ENCODE data around the gene TMIGD1.

The TMIGD1 gene

DNA sequence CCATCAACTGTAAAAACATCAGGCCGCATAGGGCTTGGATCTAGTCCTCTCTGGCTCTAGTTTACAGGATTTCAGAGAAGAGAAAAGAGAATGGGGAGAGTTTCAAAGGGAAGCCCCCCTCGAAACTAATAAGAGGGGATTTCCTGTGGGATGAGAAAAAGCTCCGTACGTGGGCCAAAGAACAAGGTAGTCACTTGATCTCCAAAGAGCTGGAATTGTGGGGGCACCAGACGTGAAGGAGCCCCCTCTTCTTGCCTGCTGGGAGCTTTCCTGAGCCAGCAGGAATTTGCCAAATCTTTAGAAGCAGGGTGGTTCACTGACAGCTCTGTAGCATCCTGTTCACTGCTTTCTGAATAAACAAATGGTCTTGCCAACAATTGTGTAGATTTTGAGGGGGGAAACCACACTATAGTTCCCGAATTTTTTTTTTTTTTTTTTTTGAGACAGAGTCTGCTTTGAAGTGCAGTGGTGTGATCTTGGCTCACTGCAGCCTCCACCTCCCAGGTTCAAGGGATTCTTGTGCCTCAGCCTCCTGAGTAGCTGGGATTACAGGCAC is 7.0 kb upstream of the TMIGD1 start:
- Histone ChIP-seq H3K4me3 (ENCODE audit: low read depth, low read length) (no peak overlapping the region), H3K9ac (ENCODE audit: low read depth, low read length) (no peak overlapping the region), H3K9me3 (ENCODE audit: control insufficient read depth, insufficient read depth, low read length) (no peaks in the 10 kb centered on the region), H3K4me1 (ENCODE audit: control insufficient read depth, insufficient read depth, low read length) (peaks cover 4% of the 10 kb centered on the region), H3K36me3 (ENCODE audit: control insufficient read depth, insufficient read depth, low read length) (no peaks in the 10 kb centered on the region), H3K27me3 (ENCODE audit: control insufficient read depth, insufficient read depth, low read length) (no peaks in the 10 kb centered on the region)

- no peak overlapping the region for H3K9ac ChIP-seq (ENCODE audit: low read depth, low read length)
- no peaks in the 10 kb centered on the region for H3K9me3 ChIP-seq (ENCODE audit: control insufficient read depth, insufficient read depth, low read length)
- no peaks in the 10 kb centered on the region for H3K27me3 ChIP-seq (ENCODE audit: control insufficient read depth, insufficient read depth, low read length)
- no peaks in the 10 kb centered on the region for H3K36me3 ChIP-seq (ENCODE audit: control insufficient read depth, insufficient read depth, low read length)
- H3K4me1 ChIP-seq (ENCODE audit: control insufficient read depth, insufficient read depth, low read length), result peaks cover 4% of the 10 kb centered on the region
- no peak overlapping the region for H3K4me3 ChIP-seq (ENCODE audit: low read depth, low read length)
Measured at GRCh38 chr17:30339086-30339485, 5.2 kb upstream of the TMIGD1 start.

DNA sequence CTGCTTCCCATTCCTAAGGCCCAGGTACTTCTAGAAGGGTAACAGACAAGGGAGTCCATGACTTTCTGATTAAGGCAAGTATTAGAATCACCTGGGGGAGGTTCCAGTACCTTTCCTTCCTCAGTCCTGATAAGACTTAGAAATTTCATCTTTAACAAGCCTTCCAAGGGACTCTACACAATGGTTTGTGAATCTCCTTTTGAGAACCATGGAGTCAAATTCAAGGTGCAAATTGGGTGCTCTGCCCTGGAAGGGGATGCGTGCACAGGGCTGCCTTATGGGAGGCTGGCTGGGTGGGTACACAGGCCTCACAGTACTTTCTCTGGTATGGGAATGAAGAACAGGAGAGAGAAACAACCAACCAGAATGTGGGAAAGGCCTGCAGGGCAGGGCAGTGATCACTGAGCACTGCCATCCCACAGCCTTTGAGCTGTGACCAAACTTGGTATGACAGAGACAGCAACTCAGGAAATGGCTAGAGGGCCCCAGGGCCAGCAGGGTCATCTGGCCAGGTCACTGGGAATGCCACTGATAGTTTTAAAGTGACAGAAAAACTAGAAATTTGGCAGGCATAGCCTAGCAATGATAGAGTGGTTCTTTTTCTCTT is 3.6 kb upstream of the TMIGD1 start:
- Histone ChIP-seq H3K9ac (ENCODE audit: low read depth, low read length) (no peak overlapping the region), H3K9me3 (ENCODE audit: control insufficient read depth, insufficient read depth, low read length) (no peaks in the 10 kb centered on the region), H3K36me3 (ENCODE audit: control insufficient read depth, insufficient read depth, low read length) (no peaks in the 10 kb centered on the region), H3K27me3 (ENCODE audit: control insufficient read depth, insufficient read depth, low read length) (no peaks in the 10 kb centered on the region), H3K4me3 (ENCODE audit: low read depth, low read length) (no peak overlapping the region), H3K4me1 (ENCODE audit: control insufficient read depth, insufficient read depth, low read length) (peaks cover 4% of the 10 kb centered on the region)

- Histone ChIP-seq H3K4me1 (ENCODE audit: control insufficient read depth, insufficient read depth, low read length) (peaks cover 4% of the 10 kb centered on the region), H3K9ac (ENCODE audit: low read depth, low read length) (no peak overlapping the region), H3K27me3 (ENCODE audit: control insufficient read depth, insufficient read depth, low read length) (no peaks in the 10 kb centered on the region), H3K36me3 (ENCODE audit: control insufficient read depth, insufficient read depth, low read length) (no peaks in the 10 kb centered on the region), H3K9me3 (ENCODE audit: control insufficient read depth, insufficient read depth, low read length) (no peaks in the 10 kb centered on the region), H3K4me3 (ENCODE audit: low read depth, low read length) (no peak overlapping the region)
Measured at GRCh38 chr17:30336369-30337171, 2.7 kb upstream of the TMIGD1 start.

- no peaks in the 10 kb centered on the region for H3K9me3 ChIP-seq (ENCODE audit: control insufficient read depth, insufficient read depth, low read length)
- H3K4me3 ChIP-seq (ENCODE audit: low read depth, low read length), result no peak overlapping the region
- H3K9ac ChIP-seq (ENCODE audit: low read depth, low read length), result no peak overlapping the region
- no peaks in the 10 kb centered on the region for H3K27me3 ChIP-seq (ENCODE audit: control insufficient read depth, insufficient read depth, low read length)
- no peaks in the 10 kb centered on the region for H3K36me3 ChIP-seq (ENCODE audit: control insufficient read depth, insufficient read depth, low read length)
- H3K4me1 ChIP-seq (ENCODE audit: control insufficient read depth, insufficient read depth, low read length), result no peaks in the 10 kb centered on the region
Measured at GRCh38 chr17:30334421-30334820, 564 bp upstream of the TMIGD1 start.

DNA sequence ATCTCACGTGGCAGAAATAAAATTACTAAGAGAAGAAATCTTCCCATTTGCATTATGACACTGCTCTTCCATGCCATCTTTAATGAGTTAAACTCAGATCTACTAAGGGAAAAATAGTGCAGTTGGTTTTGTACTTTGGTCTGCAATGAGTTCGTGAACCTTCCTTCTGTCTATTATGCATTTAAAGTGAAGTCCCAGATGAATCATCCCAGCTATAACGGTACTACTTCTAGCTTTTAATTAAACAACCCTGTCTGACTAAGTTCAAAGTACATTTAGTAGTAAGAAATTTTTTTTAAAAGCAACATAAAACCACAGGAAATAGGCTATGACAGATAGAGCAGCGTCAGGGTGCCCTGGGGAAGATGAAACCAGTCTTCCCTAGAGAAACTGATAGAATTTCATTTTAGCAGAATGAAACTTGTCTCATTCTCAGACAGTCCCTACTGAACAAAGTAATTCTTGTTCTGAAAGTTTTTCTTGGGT is 1.8 kb downstream of the TMIGD1 start:
- Histone ChIP-seq H3K9me3 (ENCODE audit: control insufficient read depth, insufficient read depth, low read length) (no peaks in the 10 kb centered on the region), H3K27me3 (ENCODE audit: control insufficient read depth, insufficient read depth, low read length) (no peaks in the 10 kb centered on the region), H3K36me3 (ENCODE audit: control insufficient read depth, insufficient read depth, low read length) (no peaks in the 10 kb centered on the region), H3K4me3 (ENCODE audit: low read depth, low read length) (no peak overlapping the region), H3K4me1 (ENCODE audit: control insufficient read depth, insufficient read depth, low read length) (no peaks in the 10 kb centered on the region), H3K9ac (ENCODE audit: low read depth, low read length) (no peak overlapping the region)

GRCh38 chr17:30326809-30327208 is 7.0 kb downstream of the TMIGD1 start:
- Histone ChIP-seq H3K9ac (ENCODE audit: low read depth, low read length) (no peak overlapping the region), H3K27me3 (ENCODE audit: control insufficient read depth, insufficient read depth, low read length) (no peaks in the 10 kb centered on the region), H3K9me3 (ENCODE audit: control insufficient read depth, insufficient read depth, low read length) (no peaks in the 10 kb centered on the region), H3K36me3 (ENCODE audit: control insufficient read depth, insufficient read depth, low read length) (no peaks in the 10 kb centered on the region), H3K4me1 (ENCODE audit: control insufficient read depth, insufficient read depth, low read length) (no peaks in the 10 kb centered on the region), H3K4me3 (ENCODE audit: low read depth, low read length) (no peak overlapping the region)

- Histone ChIP-seq H3K4me1 (ENCODE audit: control insufficient read depth, insufficient read depth, low read length) (no peaks in the 10 kb centered on the region), H3K36me3 (ENCODE audit: control insufficient read depth, insufficient read depth, low read length) (no peaks in the 10 kb centered on the region), H3K4me3 (ENCODE audit: low read depth, low read length) (no peak overlapping the region), H3K27me3 (ENCODE audit: control insufficient read depth, insufficient read depth, low read length) (no peaks in the 10 kb centered on the region), H3K9me3 (ENCODE audit: control insufficient read depth, insufficient read depth, low read length) (no peaks in the 10 kb centered on the region), H3K9ac (ENCODE audit: low read depth, low read length) (no peak overlapping the region)
Measured at GRCh38 chr17:30324723-30325122, 9.1 kb downstream of the TMIGD1 start.

- Histone ChIP-seq H3K4me1 (ENCODE audit: control insufficient read depth, insufficient read depth, low read length) (no peaks in the 10 kb centered on the region), H3K36me3 (ENCODE audit: control insufficient read depth, insufficient read depth, low read length) (no peaks in the 10 kb centered on the region), H3K9ac (ENCODE audit: low read depth, low read length) (no peak overlapping the region), H3K4me3 (ENCODE audit: low read depth, low read length) (no peak overlapping the region), H3K9me3 (ENCODE audit: control insufficient read depth, insufficient read depth, low read length) (no peaks in the 10 kb centered on the region), H3K27me3 (ENCODE audit: control insufficient read depth, insufficient read depth, low read length) (no peaks in the 10 kb centered on the region)
Measured at GRCh38 chr17:30323895-30324319, 9.9 kb downstream of the TMIGD1 start.

DNA sequence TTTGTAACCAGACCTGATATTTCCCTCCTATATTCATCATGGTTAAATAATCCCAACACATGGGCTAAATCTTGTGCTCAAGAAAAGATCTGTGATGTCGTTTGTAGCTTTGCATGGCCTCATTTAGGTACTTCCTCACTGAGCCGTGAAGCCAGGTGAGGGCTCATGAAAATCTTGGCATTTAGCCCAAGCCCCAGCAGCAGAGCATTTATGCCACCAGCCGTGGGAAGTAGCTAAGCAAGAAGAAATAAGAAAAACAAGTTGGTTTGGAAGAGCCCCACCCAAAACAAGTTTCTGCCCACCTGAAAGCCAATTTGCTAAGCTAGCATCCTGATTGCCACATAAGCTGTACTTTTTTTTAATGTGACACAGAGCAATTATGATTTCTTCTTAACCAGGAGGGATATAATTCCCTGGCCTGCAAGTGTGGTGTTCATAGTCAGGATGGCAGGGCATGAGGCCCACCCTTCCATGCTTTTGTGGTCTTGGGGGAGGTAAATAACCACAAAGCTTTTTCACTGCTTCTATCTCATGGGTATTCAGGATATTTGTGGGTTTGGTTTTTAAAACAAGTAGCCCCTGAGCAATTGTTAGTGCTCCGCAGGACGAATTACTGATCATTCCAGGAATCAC is 10.5 kb downstream of the TMIGD1 start:
- Histone ChIP-seq H3K27me3 (ENCODE audit: control insufficient read depth, insufficient read depth, low read length) (no peaks in the 10 kb centered on the region), H3K4me1 (ENCODE audit: control insufficient read depth, insufficient read depth, low read length) (no peaks in the 10 kb centered on the region), H3K36me3 (ENCODE audit: control insufficient read depth, insufficient read depth, low read length) (no peaks in the 10 kb centered on the region), H3K9me3 (ENCODE audit: control insufficient read depth, insufficient read depth, low read length) (no peaks in the 10 kb centered on the region), H3K9ac (ENCODE audit: low read depth, low read length) (no peak overlapping the region), H3K4me3 (ENCODE audit: low read depth, low read length) (no peak overlapping the region)

GRCh38 chr17:30321314-30321713 is 12.5 kb downstream of the TMIGD1 start:
- no peaks in the 10 kb centered on the region for H3K36me3 ChIP-seq (ENCODE audit: control insufficient read depth, insufficient read depth, low read length)
- no peak overlapping the region for H3K9ac ChIP-seq (ENCODE audit: low read depth, low read length)
- no peaks in the 10 kb centered on the region for H3K27me3 ChIP-seq (ENCODE audit: control insufficient read depth, insufficient read depth, low read length)
- no peak overlapping the region for H3K4me3 ChIP-seq (ENCODE audit: low read depth, low read length)
- H3K9me3 ChIP-seq (ENCODE audit: control insufficient read depth, insufficient read depth, low read length), result no peaks in the 10 kb centered on the region
- no peaks in the 10 kb centered on the region for H3K4me1 ChIP-seq (ENCODE audit: control insufficient read depth, insufficient read depth, low read length)

All from iPS-15b (cell line).